ENCODE results near the gene ACACA.

The ACACA gene

GRCh38 chr17:37286430-37286829 is 120.2 kb downstream of the ACACA start:
- DNase-seq, result no peak

- no peak for DNase-seq
Measured at GRCh38 chr17:37284191-37284590, 122.4 kb downstream of the ACACA start.

GRCh38 chr17:37283414-37283961 is 123.1 kb downstream of the ACACA start:
- DNase-seq, result no peak

GRCh38 chr17:37280841-37281240 is 125.8 kb downstream of the ACACA start:
- DNase-seq, result no peak

- no peak for DNase-seq
Measured at GRCh38 chr17:37278247-37278894, 128.3 kb downstream of the ACACA start.

GRCh38 chr17:37276475-37276874 is 130.2 kb downstream of the ACACA start:
- DNase-seq, result no peak

- no peak for DNase-seq
Measured at GRCh38 chr17:37274461-37274860, 132.2 kb downstream of the ACACA start.

GRCh38 chr17:37273409-37274051 is 133.1 kb downstream of the ACACA start:
- DNase-seq, result peak in 1 of 2 experiments; percentile 73

GRCh38 chr17:37265446-37266173 is 141.0 kb downstream of the ACACA start:
- DNase-seq, result no peak

GRCh38 chr17:37261286-37261685 is 145.3 kb downstream of the ACACA start:
- no peak for DNase-seq

GRCh38 chr17:37259030-37259735 is 147.5 kb downstream of the ACACA start:
- no peak for DNase-seq

- no peak for DNase-seq
Measured at GRCh38 chr17:37256627-37257026, 150.0 kb downstream of the ACACA start.

- no peak for DNase-seq
Measured at GRCh38 chr17:37255432-37255831, 151.2 kb downstream of the ACACA start.

GRCh38 chr17:37247825-37248224 is 158.8 kb downstream of the ACACA start:
- DNase-seq, result no peak

GRCh38 chr17:37246085-37246484 is 160.6 kb downstream of the ACACA start:
- no peak for DNase-seq

- DNase-seq, result no peak
Measured at GRCh38 chr17:37240381-37240780, 166.3 kb downstream of the ACACA start.

- peak in 1 of 2 experiments; percentile 24 for DNase-seq
Measured at GRCh38 chr17:37239690-37240334, 166.8 kb downstream of the ACACA start.

- no peak for DNase-seq
Measured at GRCh38 chr17:37234106-37234505, 172.5 kb downstream of the ACACA start.

- DNase-seq, result no peak
Measured at GRCh38 chr17:37233036-37233435, 173.6 kb downstream of the ACACA start.

GRCh38 chr17:37231887-37232286 is 174.7 kb downstream of the ACACA start:
- DNase-seq, result no peak

GRCh38 chr17:37230633-37231032 is 176.0 kb downstream of the ACACA start:
- DNase-seq, result no peak

GRCh38 chr17:37225465-37225864 is 181.2 kb downstream of the ACACA start:
- no peak for DNase-seq

- no peak for DNase-seq
Measured at GRCh38 chr17:37221865-37222264, 184.8 kb downstream of the ACACA start.

Measured in NCI-H524 (cell line).